HG03039 (cell line): ENCODE measurements around the gene TRIB2.

Experiments
- ATAC-seq: cut with Tn5 transposase; IDR thresholded peaks from one replicate; pipeline ENCODE4 v1.9.1; 2021; ENCODE audit warnings: mild to moderate bottlenecking, moderate library complexity; ENCODE audit not compliant: unreplicated experiment

Gene TRIB2

GRCh38 chr2:12719400-12720277, 2.9 kb downstream of the TRIB2 start:
- ATAC-seq: no peak

- ATAC-seq: no peak
These were observed 3.5 kb downstream of the TRIB2 start for GRCh38 chr2:12720278-12720620.

DNA sequence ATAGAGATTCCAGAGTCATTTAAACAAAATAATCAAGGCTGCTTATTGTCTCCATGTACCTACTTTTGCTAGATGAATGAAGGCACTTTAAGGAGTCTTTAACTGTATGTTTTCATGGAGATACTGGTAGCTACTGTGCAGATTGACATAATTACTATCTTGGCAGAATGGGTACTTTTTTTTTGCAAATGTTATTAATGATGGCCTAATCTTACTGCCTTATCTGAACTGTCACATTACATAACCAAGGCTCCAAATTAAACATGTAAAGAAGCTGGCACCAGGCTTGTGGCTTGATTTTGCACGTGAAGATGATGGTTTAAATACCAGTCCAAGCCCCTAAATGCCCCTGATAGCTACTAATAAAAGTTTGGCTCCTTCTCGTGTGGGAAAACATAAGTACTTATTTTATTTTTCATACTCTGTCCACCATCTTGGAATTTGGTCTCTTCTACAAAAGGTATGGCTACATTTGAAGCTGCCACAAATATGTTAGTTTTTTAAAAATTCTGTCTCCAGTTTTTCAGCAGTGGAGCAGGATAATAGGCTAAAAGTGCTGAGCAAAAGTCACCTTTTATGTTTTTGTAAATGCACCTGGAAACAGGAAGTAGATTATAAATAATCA, 4.1 kb downstream of the TRIB2 start:
- ATAC-seq: no peak

DNA sequence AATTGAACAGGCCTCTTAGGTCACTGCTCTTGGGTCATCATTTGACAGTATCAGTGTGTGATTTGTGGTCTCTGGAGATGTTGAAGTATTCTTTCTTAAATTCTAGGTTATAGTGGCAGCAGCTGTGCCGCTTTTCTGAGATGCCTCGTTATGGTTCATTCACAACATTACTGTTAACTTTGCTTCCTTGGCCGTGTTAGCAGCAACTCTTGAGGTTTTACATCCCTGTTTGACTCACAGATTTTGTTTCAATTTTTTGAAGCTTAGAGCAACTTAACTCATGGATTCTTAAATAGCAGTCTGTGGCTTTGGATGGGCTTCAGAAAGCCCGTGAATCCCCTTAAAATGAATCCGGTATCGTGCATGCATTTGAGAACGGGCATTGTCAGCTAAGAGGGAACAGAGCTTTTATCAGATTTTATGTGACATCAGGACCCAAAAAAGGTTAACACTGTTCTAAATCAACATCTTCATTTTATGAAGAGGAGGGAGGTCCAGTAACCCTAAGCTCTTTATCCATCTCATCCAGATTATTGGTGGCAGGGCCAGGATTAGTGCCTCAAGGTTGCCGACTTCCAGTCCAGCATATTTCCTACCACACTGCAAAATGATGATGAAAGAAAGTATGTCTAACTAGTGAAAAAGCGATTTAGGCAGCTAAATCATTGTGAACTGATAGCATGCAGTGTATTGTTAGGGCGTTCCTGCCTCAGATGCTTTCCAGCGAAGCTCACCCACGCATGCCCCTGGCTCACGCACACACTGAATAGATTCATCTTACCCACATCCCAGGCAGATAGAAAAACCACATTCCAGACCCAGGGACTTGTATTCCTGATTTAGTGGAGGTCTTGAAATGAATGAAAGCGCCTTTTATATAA, 5.1 kb downstream of the TRIB2 start:
- ATAC-seq: no peak

- ATAC-seq: no peak
These were observed 5.9 kb downstream of the TRIB2 start for GRCh38 chr2:12722447-12723316.

DNA sequence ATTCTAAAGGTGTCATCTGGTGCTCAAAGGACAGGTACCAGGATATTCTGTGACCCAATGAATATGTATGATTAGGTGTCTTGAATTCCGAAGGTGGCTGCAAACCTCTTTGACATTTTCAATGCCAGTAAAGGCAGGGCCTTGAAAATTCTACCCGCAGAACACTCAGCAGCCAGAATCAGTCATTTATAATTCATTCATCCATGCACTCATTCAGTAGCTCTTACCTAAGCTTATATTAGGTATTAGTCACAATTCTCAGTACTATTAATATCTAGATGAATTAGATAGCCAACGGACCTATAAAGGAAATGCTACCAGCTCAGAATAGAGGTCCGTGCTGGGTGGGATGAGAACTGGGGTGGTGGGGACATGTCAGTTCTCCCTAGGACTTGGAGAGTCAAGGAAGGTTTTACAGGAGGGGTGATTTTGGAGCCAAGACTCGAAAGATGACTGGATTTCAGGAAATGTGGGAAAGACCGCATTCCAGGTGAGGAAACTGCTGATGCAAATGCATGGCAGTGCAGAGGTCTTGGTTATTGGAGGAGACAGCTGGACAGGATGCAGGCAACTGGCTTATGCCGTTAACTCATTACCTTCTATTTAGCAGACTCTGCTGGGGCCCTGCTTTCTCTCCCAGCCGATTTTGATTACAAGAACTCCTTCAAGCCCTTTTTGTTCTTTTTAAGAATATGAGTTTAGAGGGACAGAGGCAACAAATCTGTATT, 7.2 kb downstream of the TRIB2 start:
- no peak for ATAC-seq

GRCh38 chr2:12725233-12726187, 8.8 kb downstream of the TRIB2 start:
- no peak for ATAC-seq

GRCh38 chr2:12726271-12726670, 9.5 kb downstream of the TRIB2 start:
- no peak for ATAC-seq

GRCh38 chr2:12727065-12727464, 10.3 kb downstream of the TRIB2 start:
- no peak for ATAC-seq

- ATAC-seq: no peak
These were observed 10.9 kb downstream of the TRIB2 start for GRCh38 chr2:12727641-12728040.

DNA sequence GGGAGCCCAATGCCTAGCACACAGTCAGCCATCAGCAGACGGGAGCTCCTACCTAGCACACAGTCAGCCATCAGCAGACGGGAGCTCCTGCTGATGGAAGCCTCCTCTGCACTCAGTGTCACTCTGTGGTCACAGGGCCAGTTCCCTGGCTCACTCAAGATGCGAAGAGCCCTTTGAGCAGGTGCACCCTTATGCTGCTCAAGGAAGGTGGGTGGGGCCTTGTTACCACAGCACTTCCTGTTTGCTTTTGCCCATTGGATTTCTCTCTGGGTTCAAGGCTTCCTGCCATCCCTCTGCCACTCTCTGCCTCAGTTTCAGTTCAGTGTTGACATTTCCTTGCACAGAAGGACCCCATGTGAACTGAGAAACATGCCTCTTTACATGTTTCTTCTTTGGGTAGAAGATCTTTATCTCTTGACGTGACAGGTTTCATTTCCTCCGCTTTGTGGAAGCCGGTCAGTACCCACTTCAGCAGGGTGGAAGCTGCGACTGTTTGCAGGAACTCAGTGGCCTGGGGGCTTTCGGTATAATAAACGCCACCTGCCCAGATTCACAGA, 11.6 kb downstream of the TRIB2 start:
- ATAC-seq: peak; percentile 75

- no peak for ATAC-seq
These were observed 13.5 kb downstream of the TRIB2 start for GRCh38 chr2:12730265-12730664.

DNA sequence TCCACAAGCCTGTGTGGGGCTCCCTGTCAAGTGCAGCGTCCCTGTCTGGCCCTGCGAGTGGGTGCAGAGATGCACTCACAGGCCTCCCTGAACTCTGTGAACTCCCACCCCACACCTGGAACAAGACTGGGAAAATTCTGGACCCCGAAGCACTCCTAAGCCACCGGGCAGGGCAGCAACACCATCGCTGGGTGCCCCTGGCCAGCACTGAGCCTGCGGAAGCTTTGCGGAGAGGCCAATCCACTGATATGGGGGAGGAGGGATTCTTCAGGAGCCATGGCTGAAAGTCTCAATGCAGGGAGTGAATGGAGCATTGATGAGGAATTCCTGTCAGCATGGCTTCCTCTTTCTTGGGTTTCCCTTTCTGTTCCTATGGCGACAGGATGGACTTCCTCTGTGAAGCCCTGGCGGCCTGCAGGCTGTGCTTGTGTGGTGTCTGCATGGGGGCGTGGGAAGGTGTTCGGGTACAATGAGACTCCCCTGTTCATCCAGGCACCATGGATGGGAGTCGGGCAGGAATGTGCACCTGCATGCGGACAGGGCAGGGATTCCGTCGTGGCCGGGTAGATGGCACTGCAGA, 15.1 kb downstream of the TRIB2 start:
- ATAC-seq: no peak

DNA sequence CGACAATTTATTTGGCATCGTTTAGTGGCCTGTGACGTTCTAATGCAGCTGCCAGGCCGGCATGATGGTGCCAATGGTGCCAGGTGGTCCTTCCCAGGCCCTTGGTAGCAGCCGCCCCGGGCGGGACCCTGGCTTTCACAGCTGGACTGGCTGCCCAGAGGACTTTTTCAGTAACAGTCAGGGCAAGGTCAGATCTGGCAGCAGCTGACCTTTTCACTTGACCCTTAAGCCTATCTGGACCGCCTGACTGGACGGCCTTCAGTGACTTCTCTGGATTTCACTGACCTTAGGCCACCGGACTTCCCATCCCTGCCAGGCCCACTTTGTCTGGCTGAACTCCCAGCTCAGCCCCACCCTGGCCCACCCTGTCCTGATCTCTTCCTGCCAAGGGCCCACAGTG, 15.9 kb downstream of the TRIB2 start:
- no peak for ATAC-seq

DNA sequence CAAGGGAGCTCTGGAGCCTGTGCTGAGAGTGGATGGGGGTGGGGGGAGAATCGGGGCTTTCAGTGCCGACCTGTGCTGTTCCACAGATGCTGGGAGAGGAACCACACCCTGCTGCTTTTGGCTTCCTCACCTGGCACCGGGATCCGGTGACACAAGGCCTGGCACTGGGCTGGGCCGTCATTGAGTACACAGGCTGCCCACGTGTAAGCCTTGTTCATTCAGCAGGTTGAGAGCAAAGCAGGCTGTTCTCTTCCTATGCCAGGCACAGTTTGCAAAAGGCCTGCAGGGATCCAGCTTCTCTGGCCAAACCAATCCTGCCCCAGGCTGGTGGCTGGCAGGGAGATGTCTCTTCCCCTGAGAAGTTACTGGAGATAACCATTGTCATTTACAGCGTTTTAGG, 17.1 kb downstream of the TRIB2 start:
- no peak for ATAC-seq

DNA sequence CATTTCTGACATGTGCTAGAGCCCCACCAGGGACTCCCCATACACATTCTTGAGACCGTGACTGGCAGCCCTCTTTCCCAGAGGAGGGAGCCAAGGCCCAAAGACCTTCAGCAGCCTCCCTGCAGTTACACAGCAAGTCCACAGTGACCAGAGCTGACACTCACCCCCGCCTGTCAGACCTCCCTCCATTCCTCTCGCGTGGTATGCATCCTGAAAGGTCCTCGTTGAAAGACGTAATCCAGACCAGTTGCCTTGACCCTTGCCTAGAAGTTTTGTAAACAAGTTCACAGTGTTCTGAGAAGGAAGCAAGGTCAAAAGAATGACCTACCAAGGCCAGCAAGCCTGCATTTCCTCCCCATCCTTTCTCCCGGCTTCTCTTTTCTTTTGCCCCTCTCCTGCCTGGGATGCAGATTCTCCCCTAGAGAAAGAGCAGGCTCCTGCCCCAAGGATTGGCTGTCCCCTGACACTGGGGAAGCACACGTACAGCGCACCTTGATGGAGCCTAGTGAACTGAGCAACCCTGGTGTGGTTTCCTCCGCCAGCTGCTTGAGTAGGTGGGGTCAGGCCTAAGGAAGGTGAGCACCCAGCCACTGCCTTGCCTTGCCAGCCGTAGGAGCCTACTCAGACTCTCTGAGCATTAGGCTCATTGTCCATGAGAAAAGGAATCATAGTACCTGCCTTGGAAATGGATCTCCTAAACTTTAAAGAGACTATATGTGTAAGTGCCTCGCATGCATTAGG, 18.3 kb downstream of the TRIB2 start:
- no peak for ATAC-seq

DNA sequence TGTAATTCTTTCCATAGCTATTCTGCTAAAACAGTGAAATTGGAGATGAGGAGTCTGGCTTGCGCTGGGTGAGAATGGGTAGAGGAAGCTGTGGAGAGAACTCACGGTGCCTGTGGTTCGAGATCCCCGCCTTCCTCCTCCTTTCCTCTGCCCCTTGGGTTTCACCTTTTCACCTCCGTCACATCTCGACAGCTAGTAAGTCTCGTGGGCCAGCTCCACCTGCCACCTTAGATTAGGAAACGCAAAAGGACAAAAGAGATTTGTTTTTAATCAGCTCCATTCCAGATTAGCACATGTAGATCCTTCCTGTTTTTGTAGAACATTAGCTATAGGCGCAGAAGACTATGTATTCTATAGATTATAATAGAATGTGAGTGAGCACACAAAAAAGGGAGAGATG, 20.6 kb downstream of the TRIB2 start:
- ATAC-seq: no peak
